CD8-positive, alpha-beta memory T cell (primary cell): ENCODE results near the gene SLX4. TPM values are rescaled to one million over a fixed set of nuclear protein-coding genes. Genes with fewer than 3 reads are reported as not detected.
A peak's percentile ranks its signal among the peaks of the same experiment; 100 is the strongest.

ENCODE experiments used
- CTCF ChIA-PET: fragments of 350-600 bp; sonication (Branson Sonifier 250); formaldehyde crosslinking; loops from one replicate; lab custom pipeline; 2021; ENCODE audit warnings: antibody characterized with exemption; lab: Charles Lee
- POLR2A ChIA-PET: fragments of 350-600 bp; sonication (Branson Sonifier 250); formaldehyde crosslinking; loops from one replicate; lab custom pipeline; 2021; ENCODE audit warnings: antibody characterized with exemption; lab: Charles Lee
- DNase-seq, 5 donors: peaks; one replicate each; pipeline versions ENCODE4 v3.0.0 to v3.0.0-alpha.2; 2020 to 2022; ENCODE audit warnings: mixed read lengths in 1 of 5
- H3K27ac ChIP-seq: one replicate; pipeline ENCODE4 v1.7.0; 2013; ENCODE audit warnings: low read depth, mild to moderate bottlenecking, low read length, moderate library complexity
- H3K27me3 ChIP-seq: 2 replicates; pipeline ENCODE4 v1.7.0; 2013; ENCODE audit warnings: low read length, mild to moderate bottlenecking; ENCODE audit not compliant: insufficient read depth, poor library complexity, severe bottlenecking
- H3K36me3 ChIP-seq: 2 replicates; pipeline ENCODE4 v1.7.0; 2013; ENCODE audit warnings: mild to moderate bottlenecking, low read length, moderate library complexity; ENCODE audit not compliant: insufficient read depth
- H3K4me1 ChIP-seq: 2 replicates; pipeline ENCODE4 v1.7.0; 2013; ENCODE audit warnings: mild to moderate bottlenecking, low read length, moderate library complexity; ENCODE audit not compliant: insufficient read depth
- H3K4me3 ChIP-seq: 2 replicates; pipeline ENCODE4 v1.7.0; 2013; ENCODE audit warnings: mild to moderate bottlenecking, low read length
- H3K9me3 ChIP-seq: 2 replicates; pipeline ENCODE4 v1.7.0; 2013; ENCODE audit warnings: mild to moderate bottlenecking, low read length
- H3K27ac Mint-ChIP-seq, 8 donors: one replicate each; pipeline ENCODE4 v1.8.0; 2020 to 2021; ENCODE audit warnings: mixed read lengths in 8 of 8, mild to moderate bottlenecking in 6 of 8, inconsistent platforms in 3 of 8, moderate library complexity in 3 of 8
- H3K27me3 Mint-ChIP-seq, 2 donors: one replicate each; pipeline ENCODE4 v1.8.0; 2020 to 2021; ENCODE audit warnings: mixed read lengths in 2 of 2, mild to moderate bottlenecking in 1 of 2, moderate library complexity in 1 of 2
- H3K36me3 Mint-ChIP-seq, 3 donors: one replicate each; pipeline ENCODE4 v1.8.0; 2020 to 2021; ENCODE audit warnings: mixed read lengths in 3 of 3, inconsistent platforms in 1 of 3, mild to moderate bottlenecking in 1 of 3
- H3K4me1 Mint-ChIP-seq, 3 donors: one replicate each; pipeline ENCODE4 v1.8.0; 2020 to 2021; ENCODE audit warnings: mixed read lengths in 3 of 3, inconsistent platforms in 1 of 3, mild to moderate bottlenecking in 1 of 3
- H3K4me3 Mint-ChIP-seq, 7 donors: one replicate each; pipeline ENCODE4 v1.8.0; 2020 to 2021; ENCODE audit warnings: mixed read lengths in 7 of 7, mild to moderate bottlenecking in 6 of 7, moderate library complexity in 4 of 7, inconsistent platforms in 2 of 7
- H3K9me3 Mint-ChIP-seq, 5 donors: one replicate each; pipeline ENCODE4 v1.8.0; 2020 to 2022; ENCODE audit warnings: mixed read lengths in 5 of 5, mild to moderate bottlenecking in 3 of 5, moderate library complexity in 2 of 5, inconsistent platforms in 1 of 5
- polyA plus RNA-seq: library from polyadenylated mRNA; unstranded; fragments of 300-500 nt; fragmentation: Illumina TruSeq; gene quantifications from one replicate; pipeline ENCODE4 v1.2.3, GENCODE V29; 2021
- total RNA-seq, 2 experiments: library from RNA; stranded (reverse); gene quantifications; one replicate each; pipeline ENCODE4 v1.2.3, GENCODE V29; 2021

Gene SLX4
- total and polyA plus RNA-seq, 3 experiments from 2014 or later: 0.63 to 11.7 (median 11.6) TPM

- no peak within 1 kb of the TSS for H3K27ac ChIP-seq
- Mint-ChIP-seq H3K4me3 (no peak within 1 kb of the TSS), H3K4me1 (peaks cover 3 to 5% (median 5%) of the 10 kb centered on the region in 3 donors), H3K9me3 (no peaks in the 10 kb centered on the region), H3K27me3 (no peaks in the 10 kb centered on the region), H3K27ac (peak within 1 kb of the TSS in 6 of 8 donors; percentile 23 to 85 (median 72)), H3K36me3 (peaks cover 0 to 72% (median 8%) of the 10 kb centered on the region in 3 donors)
- POLR2A ChIA-PET: no interaction called here
- CTCF ChIA-PET: interaction anchor here (0.9 to 1.4 kb wide), 3 partner anchors 11 to 221 kb away, joined by 3 to 5 read pairs (median 3); no protein-coding TSS in a partner anchor
- no peak within 1 kb of the TSS for H3K4me3 ChIP-seq
- peaks cover 10% of the 10 kb centered on the region for H3K36me3 ChIP-seq
- H3K27me3 ChIP-seq: no peaks in the 10 kb centered on the region
- DNase-seq: peak; percentile 12 to 64 (median 30)
- no peaks in the 10 kb centered on the region for H3K9me3 ChIP-seq
- H3K4me1 ChIP-seq: no peaks in the 10 kb centered on the region
Measured at GRCh38 chr16:3654249-3654991, 43.0 kb upstream of the SLX4 start, which contains the start of gene DNASE1. Gene DNASE1, plus strand, starts transcription at chr16:3654691. Its CDS starts 683 bp downstream, at chr16:3655374.

- CTCF ChIA-PET: no interaction called here
- peak overlapping the region in 3 of 8 donors; percentile 14 to 88 (median 17) for H3K27ac Mint-ChIP-seq
- peaks cover 3 to 5% (median 5%) of the 10 kb centered on the region in 3 donors for H3K4me1 Mint-ChIP-seq
- POLR2A ChIA-PET: no interaction called here
- peaks cover 5% of the 10 kb centered on the region for H3K36me3 ChIP-seq
- peaks cover 0 to 61% (median 5%) of the 10 kb centered on the region in 3 donors for H3K36me3 Mint-ChIP-seq
- H3K27ac ChIP-seq: no peak overlapping the region
- no peaks in the 10 kb centered on the region for H3K27me3 ChIP-seq
- no peak overlapping the region for H3K4me3 ChIP-seq
- H3K4me3 Mint-ChIP-seq: no peak overlapping the region
- no peaks in the 10 kb centered on the region for H3K27me3 Mint-ChIP-seq
- H3K4me1 ChIP-seq: no peaks in the 10 kb centered on the region
- no peaks in the 10 kb centered on the region for H3K9me3 Mint-ChIP-seq
- no peaks in the 10 kb centered on the region for H3K9me3 ChIP-seq
- DNase-seq: peak in 1 of 5 donors; percentile 38
Measured at GRCh38 chr16:3652373-3653195, 41.2 kb upstream of the SLX4 start.

- Histone ChIP-seq H3K27me3 (no peaks in the 10 kb centered on the region), H3K4me3 (no peak overlapping the region), H3K27ac (no peak overlapping the region), H3K9me3 (no peaks in the 10 kb centered on the region), H3K4me1 (no peaks in the 10 kb centered on the region), H3K36me3 (no peaks in the 10 kb centered on the region)
- Mint-ChIP-seq H3K4me1 (peaks cover 1 to 5% (median 5%) of the 10 kb centered on the region in 3 donors), H3K27ac (no peak overlapping the region), H3K27me3 (no peaks in the 10 kb centered on the region), H3K9me3 (no peaks in the 10 kb centered on the region), H3K36me3 (peaks cover 0 to 53% (median 5%) of the 10 kb centered on the region in 3 donors), H3K4me3 (no peak overlapping the region)
- ChIA-PET POLR2A (interaction anchor here (0.6 kb wide), 1 partner anchor 120 kb away, joined by 4 read pairs; no protein-coding TSS in a partner anchor), CTCF (no interaction called here)
- peak in 1 of 5 donors; percentile 13 for DNase-seq
Measured at GRCh38 chr16:3651461-3652372, 40.3 kb upstream of the SLX4 start.

- H3K36me3 Mint-ChIP-seq: peaks cover 0 to 50% (median 5%) of the 10 kb centered on the region in 3 donors
- no peak overlapping the region for H3K4me3 Mint-ChIP-seq
- H3K4me1 Mint-ChIP-seq: peaks cover 1 to 5% (median 5%) of the 10 kb centered on the region in 3 donors
- H3K27me3 Mint-ChIP-seq: no peaks in the 10 kb centered on the region
- H3K9me3 Mint-ChIP-seq: no peaks in the 10 kb centered on the region
- H3K27ac ChIP-seq: no peak overlapping the region
- no peaks in the 10 kb centered on the region for H3K36me3 ChIP-seq
- no peaks in the 10 kb centered on the region for H3K27me3 ChIP-seq
- CTCF ChIA-PET: no interaction called here
- no peak for DNase-seq
- H3K9me3 ChIP-seq: no peaks in the 10 kb centered on the region
- H3K4me3 ChIP-seq: no peak overlapping the region
- no peaks in the 10 kb centered on the region for H3K4me1 ChIP-seq
- POLR2A ChIA-PET: no interaction called here
- H3K27ac Mint-ChIP-seq: peak overlapping the region in 3 of 8 donors; percentile 52 to 61 (median 57)
Measured at GRCh38 chr16:3650631-3651265, 39.3 kb upstream of the SLX4 start.

GRCh38 chr16:3646348-3646920 lies 35.0 kb upstream of the SLX4 start:
- ChIA-PET CTCF (no interaction called here), POLR2A (no interaction called here)
- no peaks in the 10 kb centered on the region for H3K4me1 Mint-ChIP-seq
- H3K27me3 ChIP-seq: no peaks in the 10 kb centered on the region
- H3K9me3 Mint-ChIP-seq: no peaks in the 10 kb centered on the region
- H3K27ac ChIP-seq: no peak overlapping the region
- no peaks in the 10 kb centered on the region for H3K4me1 ChIP-seq
- peak overlapping the region in 4 of 8 donors; percentile 7 to 82 (median 56) for H3K27ac Mint-ChIP-seq
- H3K4me3 Mint-ChIP-seq: no peak overlapping the region
- peaks cover 7% of the 10 kb centered on the region for H3K36me3 ChIP-seq
- H3K9me3 ChIP-seq: no peaks in the 10 kb centered on the region
- H3K27me3 Mint-ChIP-seq: no peaks in the 10 kb centered on the region
- no peak overlapping the region for H3K4me3 ChIP-seq
- no peak for DNase-seq
- H3K36me3 Mint-ChIP-seq: peaks cover 0 to 48% (median 5%) of the 10 kb centered on the region in 3 donors

- CTCF ChIA-PET: no interaction called here
- POLR2A ChIA-PET: no interaction called here
- Histone ChIP-seq H3K27me3 (no peaks in the 10 kb centered on the region), H3K36me3 (peaks cover 12% of the 10 kb centered on the region), H3K4me1 (no peaks in the 10 kb centered on the region), H3K4me3 (no peak overlapping the region), H3K27ac (no peak overlapping the region), H3K9me3 (no peaks in the 10 kb centered on the region)
- peaks cover 0 to 47% (median 5%) of the 10 kb centered on the region in 3 donors for H3K36me3 Mint-ChIP-seq
- H3K27me3 Mint-ChIP-seq: no peaks in the 10 kb centered on the region
- no peak for DNase-seq
- H3K4me1 Mint-ChIP-seq: no peaks in the 10 kb centered on the region
- H3K9me3 Mint-ChIP-seq: no peaks in the 10 kb centered on the region
- H3K27ac Mint-ChIP-seq: peak overlapping the region in 1 of 8 donors; percentile 74
- no peak overlapping the region for H3K4me3 Mint-ChIP-seq
Measured at GRCh38 chr16:3645504-3646347, 34.3 kb upstream of the SLX4 start.
